HepG2 (cell line): ENCODE data around the gene FGD4. TPM values are rescaled to one million over a fixed set of nuclear protein-coding genes. Genes with fewer than 3 reads are reported as not detected.

Experiments
- BORCS8-MEF2B ChIP-seq: sonication (generic); formaldehyde crosslinking; IDR thresholded peaks from 2 replicates; pipeline ENCODE4 v1.8.0; 2022; ENCODE audit warnings: mild to moderate bottlenecking, missing genetic modification reagents
- KLF13 ChIP-seq: sonication (generic); formaldehyde crosslinking; IDR thresholded peaks from 2 replicates; pipeline ENCODE4 v1.4.0; 2020; ENCODE audit warnings: mild to moderate bottlenecking, missing genetic modification reagents
- MAZ ChIP-seq, 2 experiments: sonication (generic) in 1 of 2; formaldehyde crosslinking in 1 of 2; IDR thresholded peaks; 2 replicates each; pipeline versions ENCODE4 v1.5.0 to v1.6.1; 2012 to 2020; ENCODE audit warnings: low read depth in 2 of 2, mild to moderate bottlenecking in 2 of 2, borderline replicate concordance in 1 of 2, improper control_type of control experiment in 1 of 2, low read length in 1 of 2, missing genetic modification reagents in 1 of 2, moderate library complexity in 1 of 2
- MEF2D ChIP-seq: sonication (generic); formaldehyde crosslinking; IDR thresholded peaks from 2 replicates; pipeline ENCODE4 v1.5.1; 2020; ENCODE audit warnings: mild to moderate bottlenecking, missing genetic modification reagents
- MTERF4 ChIP-seq: sonication (generic); formaldehyde crosslinking; IDR thresholded peaks from 2 replicates; pipeline ENCODE4 v1.8.0; 2023; ENCODE audit warnings: mild to moderate bottlenecking, missing genetic modification reagents
- NR2F1 ChIP-seq, 2 experiments: fragments of 450-650 bp in 1 of 2; formaldehyde crosslinking in 1 of 2; IDR thresholded peaks; 2 replicates each; pipeline versions ENCODE4 v1.5.0 to v1.6.1; 2016 to 2020; ENCODE audit warnings: mild to moderate bottlenecking in 1 of 2, missing compliant biosample characterization in 1 of 2, missing genetic modification reagents in 1 of 2, moderate library complexity in 1 of 2
- POLR2G ChIP-seq: fragments of 200-400 bp; formaldehyde crosslinking; IDR thresholded peaks from 2 replicates; pipeline ENCODE4 v1.6.1; 2018; ENCODE audit warnings: mild to moderate bottlenecking, low read depth, low read length, moderate library complexity
- PRPF4 ChIP-seq: fragments of 200-400 bp; formaldehyde crosslinking; IDR thresholded peaks from 2 replicates; pipeline ENCODE4 v1.6.1; 2016; ENCODE audit warnings: low read length, low read depth; ENCODE audit not compliant: poor library complexity, severe bottlenecking
- RBM22 ChIP-seq: fragments of 200-400 bp; formaldehyde crosslinking; optimal IDR thresholded peaks from 2 replicates; pipeline ENCODE3; 2017; ENCODE audit warnings: mild to moderate bottlenecking, low read length, moderate library complexity
- ZKSCAN8 ChIP-seq: IDR thresholded peaks from 2 replicates; pipeline ENCODE4 v1.6.1; 2016; ENCODE audit warnings: borderline replicate concordance, missing genetic modification reagents, missing compliant biosample characterization
- ZMYM4 ChIP-seq: sonication (generic); formaldehyde crosslinking; IDR thresholded peaks from 2 replicates; pipeline ENCODE4 v1.8.1; 2023; ENCODE audit warnings: mild to moderate bottlenecking, missing genetic modification reagents
- ZNF337 ChIP-seq: sonication (generic); formaldehyde crosslinking; IDR thresholded peaks from 2 replicates; pipeline ENCODE4 v1.5.1; 2020; ENCODE audit warnings: missing genetic modification reagents, low read depth, mild to moderate bottlenecking, borderline replicate concordance
- ZNF619 ChIP-seq: sonication (generic); formaldehyde crosslinking; IDR thresholded peaks from 2 replicates; pipeline ENCODE4 v1.4.0; 2020; ENCODE audit warnings: mild to moderate bottlenecking, missing genetic modification reagents
- ZNF652 ChIP-seq: IDR thresholded peaks from 2 replicates; pipeline ENCODE4 v1.6.1; 2016; ENCODE audit warnings: low read depth, borderline replicate concordance
- ZNF678 ChIP-seq: sonication (generic); formaldehyde crosslinking; IDR thresholded peaks from 2 replicates; pipeline ENCODE4 v1.4.0; 2020; ENCODE audit warnings: mild to moderate bottlenecking, missing genetic modification reagents
- ZNF883 ChIP-seq: sonication (generic); formaldehyde crosslinking; IDR thresholded peaks from 2 replicates; pipeline ENCODE4 v1.5.1; 2020; ENCODE audit warnings: mild to moderate bottlenecking, missing genetic modification reagents; ENCODE audit errors: not compliant biosample characterization
- ZXDC ChIP-seq: sonication (generic); formaldehyde crosslinking; IDR thresholded peaks from 2 replicates; pipeline ENCODE4 v1.5.0; 2020; ENCODE audit warnings: mild to moderate bottlenecking, missing genetic modification reagents
- polyA plus RNA-seq, 8 experiments: library from polyadenylated mRNA; depleted of rRNA in 3 of 8; stranded (reverse) in 7 of 8; unstranded in 1 of 8; fragments of >200 nt; fragmentation: Illumina TruSeq in 4 of 8; extraction: Trizol in 4 of 8; gene quantifications; 2 replicates each; pipeline versions ENCODE4 v1.2.1 to v1.2.3, GENCODE V29; 2011 to 2016; ENCODE audit warnings: low read depth in 4 of 8, missing spikeins in 1 of 8, mixed read lengths in 1 of 8; ENCODE audit not compliant: insufficient read depth in 1 of 8
- total RNA-seq, 5 experiments: library from RNA; depleted of rRNA; stranded (reverse); fragments of >200 nt; fragmentation: Illumina TruSeq; extraction: Trizol; gene quantifications; 2 replicates each; pipeline ENCODE4 v1.2.3, GENCODE V29; 2016; ENCODE audit warnings: low read depth in 1 of 5
- TF ChIP-seq, protein P1 (sequence below): sonication (generic); formaldehyde crosslinking; IDR thresholded peaks from 2 replicates; pipeline ENCODE4 v1.5.0; 2020; ENCODE audit warnings: mild to moderate bottlenecking, low read depth, missing genetic modification reagents, borderline replicate concordance
- TF ChIP-seq, protein P2 (sequence below): sonication (generic); formaldehyde crosslinking; IDR thresholded peaks from 2 replicates; pipeline ENCODE4 v1.4.0; 2020; ENCODE audit warnings: mild to moderate bottlenecking, missing genetic modification reagents
- TF ChIP-seq, protein P3 (sequence below): sonication (generic); formaldehyde crosslinking; IDR thresholded peaks from 2 replicates; pipeline ENCODE4 v1.8.1; 2022; ENCODE audit warnings: mild to moderate bottlenecking, missing genetic modification reagents

FGD4 gene
- total and polyA plus RNA-seq, 2 of the 13 experiments (the other 11 are each of a cell fraction or from before 2014, with no cell fraction given), result 4.6 to 6.6 TPM

DNA sequence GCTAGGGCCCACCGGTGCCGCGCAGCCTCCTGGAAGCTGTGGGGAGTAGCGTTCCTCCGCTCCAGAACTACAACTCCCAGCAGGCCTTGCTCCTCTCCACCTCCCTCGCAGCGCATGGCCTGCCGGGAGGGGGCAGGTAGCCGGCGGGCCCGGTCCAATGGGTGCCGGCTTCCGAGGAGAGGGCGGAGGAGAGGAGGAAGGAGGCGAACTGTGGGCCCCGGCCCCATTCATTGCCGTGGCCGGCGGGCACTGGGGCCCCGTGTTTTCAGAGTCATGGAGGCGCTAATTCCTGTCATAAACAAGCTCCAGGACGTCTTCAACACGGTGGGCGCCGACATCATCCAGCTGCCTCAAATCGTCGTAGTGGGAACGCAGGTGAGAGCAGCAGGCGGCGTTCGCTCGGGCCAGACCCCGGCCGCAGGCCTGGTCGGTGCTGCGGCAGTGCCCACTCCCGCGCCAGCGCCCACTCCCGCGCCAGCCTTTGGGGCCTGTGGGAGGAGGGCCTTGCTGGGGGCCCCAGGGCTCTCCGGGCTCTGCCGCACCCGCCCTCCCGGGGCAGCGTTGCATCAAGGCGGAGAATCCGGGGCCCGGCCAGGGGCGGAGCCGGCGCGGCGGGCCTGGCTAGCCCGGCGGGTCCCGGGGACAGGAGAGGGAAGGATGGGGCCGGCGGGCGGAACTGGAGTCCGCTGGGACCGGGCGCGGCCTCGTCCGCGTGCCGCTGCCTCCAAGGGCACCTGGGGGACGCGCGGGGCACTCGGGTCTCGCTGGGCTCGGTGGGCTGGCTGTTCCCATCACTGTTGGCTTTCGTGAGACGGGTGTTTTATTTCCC is 279.9 kb downstream of the FGD4 start, which contains the start of gene DNM1L (continued):
- no peak for TF ChIP-seq NR2F1 (CRISPR knock-in tag; IDR thresholded peaks at IDR 0.05)
- peak; percentile 74 for TF ChIP-seq ZNF883 (CRISPR knock-in tag)
- peak; percentile 97 for TF ChIP-seq POLR2G
- peak; percentile 92 for TF ChIP-seq ZNF678 (CRISPR knock-in tag)
- no peak for TF ChIP-seq ZNF652 (CRISPR knock-in tag)
- TF ChIP-seq ZNF337, result no peak
- TF ChIP-seq RBM22, result peak; percentile 75
- 0 out of 2 replicates have a peak, but pooled peaks have one; percentile 26 for TF ChIP-seq MEF2D (CRISPR knock-in tag)
- 0 out of 2 replicates have a peak, but pooled peaks have one; percentile 14 for TF ChIP-seq BORCS8-MEF2B (CRISPR knock-in tag)
- TF ChIP-seq, protein P1, sequence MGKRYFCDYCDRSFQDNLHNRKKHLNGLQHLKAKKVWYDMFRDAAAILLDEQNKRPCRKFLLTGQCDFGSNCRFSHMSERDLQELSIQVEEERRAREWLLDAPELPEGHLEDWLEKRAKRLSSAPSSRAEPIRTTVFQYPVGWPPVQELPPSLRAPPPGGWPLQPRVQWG (CRISPR knock-in tag), result no peak
- TF ChIP-seq ZNF619, result no peak
- peak; percentile 76 for TF ChIP-seq ZMYM4 (CRISPR knock-in tag)
- TF ChIP-seq PRPF4, result no peak
- TF ChIP-seq, protein P2, sequence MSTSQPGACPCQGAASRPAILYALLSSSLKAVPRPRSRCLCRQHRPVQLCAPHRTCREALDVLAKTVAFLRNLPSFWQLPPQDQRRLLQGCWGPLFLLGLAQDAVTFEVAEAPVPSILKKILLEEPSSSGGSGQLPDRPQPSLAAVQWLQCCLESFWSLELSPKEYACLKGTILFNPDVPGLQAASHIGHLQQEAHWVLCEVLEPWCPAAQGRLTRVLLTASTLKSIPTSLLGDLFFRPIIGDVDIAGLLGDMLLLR (CRISPR knock-in tag), result no peak; the same call in 1 of the 2 replicates
- no peak for TF ChIP-seq KLF13 (CRISPR knock-in tag)
- TF ChIP-seq ZXDC (CRISPR knock-in tag), result peak; percentile 76; the same call in 1 of the 2 replicates
- peak; percentile 15; the same call in 1 of the 2 replicates for TF ChIP-seq MTERF4 (CRISPR knock-in tag)
- TF ChIP-seq ZKSCAN8 (CRISPR knock-in tag), result no peak
- TF ChIP-seq, protein P3, sequence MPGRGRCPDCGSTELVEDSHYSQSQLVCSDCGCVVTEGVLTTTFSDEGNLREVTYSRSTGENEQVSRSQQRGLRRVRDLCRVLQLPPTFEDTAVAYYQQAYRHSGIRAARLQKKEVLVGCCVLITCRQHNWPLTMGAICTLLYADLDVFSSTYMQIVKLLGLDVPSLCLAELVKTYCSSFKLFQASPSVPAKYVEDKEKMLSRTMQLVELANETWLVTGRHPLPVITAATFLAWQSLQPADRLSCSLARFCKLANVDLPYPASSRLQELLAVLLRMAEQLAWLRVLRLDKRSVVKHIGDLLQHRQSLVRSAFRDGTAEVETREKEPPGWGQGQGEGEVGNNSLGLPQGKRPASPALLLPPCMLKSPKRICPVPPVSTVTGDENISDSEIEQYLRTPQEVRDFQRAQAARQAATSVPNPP (CRISPR knock-in tag), result peak; percentile 81
- TF ChIP-seq MAZ (IDR thresholded peaks at IDR 0.05; ENCODE audit: borderline replicate concordance, low read depth, low read length), result peak; percentile 96
- peak; percentile 94 for TF ChIP-seq MAZ (CRISPR knock-in tag; IDR thresholded peaks at IDR 0.05; ENCODE audit: low read depth)
